D341Med (cell line): Measurements from ENCODE around the gene CBFB.
A peak's percentile ranks its signal among the peaks of the same experiment; 100 is the strongest.
"Not testable (repeated sequence)": the region's sequence is repeated elsewhere in the genome, so short reads cannot be mapped to it uniquely, and the experiment has no call there.

Experiments
- DNase-seq: peaks from one replicate; pipeline ENCODE4 v3.0.0; 2012; ENCODE audit warnings: low spot score

Gene CBFB

DNA sequence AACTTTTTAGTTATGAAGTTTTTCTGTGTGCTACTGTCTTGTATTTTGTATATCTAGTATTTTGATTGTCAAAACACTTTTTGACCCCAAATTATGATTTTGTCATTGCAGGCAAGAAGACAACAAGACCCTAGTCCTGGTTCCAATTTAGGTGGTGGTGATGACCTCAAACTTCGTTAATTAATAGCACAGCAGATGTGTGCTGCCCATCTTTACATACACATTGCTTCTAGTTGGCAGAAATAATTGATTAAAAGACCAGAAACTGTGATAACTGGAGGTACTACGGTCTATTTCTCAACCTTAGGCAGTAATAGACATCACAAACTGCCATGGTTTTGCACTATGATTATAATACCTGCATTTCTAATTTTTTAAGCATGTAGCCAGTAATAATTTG is 69.7 kb downstream of the CBFB start:
- no peak for DNase-seq

DNA sequence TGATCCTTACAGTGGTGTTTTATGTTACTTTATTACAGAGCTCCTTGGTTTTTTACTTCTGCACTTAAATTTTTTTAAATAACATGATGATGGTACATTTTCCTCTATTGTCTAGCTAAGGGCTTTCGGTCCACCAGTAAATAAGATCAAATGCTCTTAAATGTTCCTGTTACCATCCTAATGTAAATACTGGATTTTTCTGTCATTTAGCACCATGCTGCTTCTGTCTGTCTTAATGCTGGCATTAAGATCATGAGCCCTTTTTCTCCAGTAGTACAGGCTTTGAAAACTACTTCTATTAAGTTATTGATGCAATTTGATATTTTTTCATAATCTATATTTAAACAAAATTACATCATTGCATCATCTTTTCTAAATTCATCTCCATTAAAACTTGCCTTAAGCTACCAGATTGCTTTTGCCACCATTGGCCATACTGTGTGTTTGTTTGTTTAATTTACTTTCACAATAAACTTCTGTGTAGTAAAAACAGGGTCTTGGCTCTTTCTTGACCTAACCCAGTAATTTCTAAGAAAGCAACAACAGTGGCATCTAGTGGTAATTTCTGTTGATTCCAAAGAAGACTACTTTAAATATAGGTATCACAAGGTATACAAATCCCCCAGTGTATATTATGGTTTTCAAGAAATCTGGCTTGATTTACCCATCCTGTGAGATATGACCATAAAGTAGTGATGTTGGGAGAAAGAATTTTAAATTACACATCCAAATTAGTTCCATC is 71.8 kb downstream of the CBFB start:
- DNase-seq = no peak

DNA sequence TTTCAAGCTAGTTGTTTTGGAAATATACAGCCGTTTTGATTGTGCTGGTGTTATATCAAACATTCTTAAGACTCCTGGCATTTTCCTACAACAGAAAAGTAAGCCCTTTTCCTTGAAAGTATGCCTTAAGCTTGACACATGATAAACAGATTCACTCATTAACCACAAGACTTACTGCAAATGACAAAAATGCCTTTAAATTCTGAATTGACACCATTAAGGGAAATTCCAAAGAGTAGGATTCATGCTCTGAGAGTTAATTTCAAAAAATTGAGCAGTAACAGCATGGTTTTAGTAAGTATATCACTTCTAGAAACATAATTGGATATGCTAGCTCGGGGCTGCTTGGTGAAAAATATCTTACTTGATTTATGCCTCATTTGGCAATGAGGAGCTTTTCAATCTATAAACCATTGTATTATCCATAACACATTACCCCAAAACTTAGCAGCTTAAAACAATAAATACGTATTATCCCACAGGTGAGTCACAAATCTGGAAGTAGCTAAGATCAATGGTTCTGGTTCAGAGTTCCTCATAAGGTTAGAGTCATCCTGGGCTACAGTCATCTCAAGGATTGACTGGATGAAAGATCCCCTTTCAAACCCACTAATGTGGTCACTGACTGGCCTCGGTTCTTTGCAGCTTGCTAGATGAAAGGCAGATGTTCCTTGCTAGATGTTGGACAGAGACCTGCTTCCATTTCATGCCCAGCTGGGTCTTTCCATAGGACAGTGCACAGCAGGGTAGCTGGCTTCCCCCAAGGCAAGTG is 72.5 kb downstream of the CBFB start:
- DNase-seq = no peak

DNA sequence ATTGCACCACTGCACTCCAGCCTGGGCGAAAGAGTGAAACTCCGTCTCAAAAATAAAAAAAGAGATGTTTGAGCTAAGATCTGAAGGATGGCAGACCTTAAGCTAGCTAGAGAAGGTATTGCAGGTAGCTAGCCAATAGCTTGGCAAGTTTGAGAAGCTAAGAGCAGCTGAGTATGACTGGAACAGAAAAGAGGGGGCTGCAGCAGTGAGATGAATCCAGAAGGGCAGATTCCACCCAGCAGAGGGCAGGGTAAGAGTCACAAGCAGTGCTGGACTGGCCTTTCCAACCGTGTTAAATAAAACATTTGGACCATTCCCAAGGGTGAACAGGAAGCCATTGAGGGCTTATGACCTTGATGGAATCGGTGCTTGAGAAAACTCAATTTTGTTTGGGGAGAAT is 75.1 kb downstream of the CBFB start:
- DNase-seq = peak; percentile 51

DNA sequence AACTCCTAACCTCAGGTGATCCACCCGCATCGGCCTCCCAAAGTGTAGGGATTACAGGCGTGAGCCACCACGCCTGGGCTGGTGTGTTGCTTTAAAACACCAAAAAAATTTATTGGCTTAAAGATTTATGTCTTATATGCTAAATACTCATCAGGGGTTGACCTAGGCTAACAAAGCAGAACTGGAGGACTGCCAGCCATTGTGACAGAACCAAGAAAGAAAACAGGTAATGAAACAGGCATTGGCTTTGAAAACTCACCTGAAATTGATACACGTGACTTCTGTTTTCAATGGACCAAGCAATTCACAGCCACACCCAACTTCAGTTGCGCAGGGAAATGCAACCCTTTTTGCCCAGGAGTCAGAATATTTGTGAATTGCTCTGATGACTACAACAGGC is 75.9 kb downstream of the CBFB start:
- no peak for DNase-seq

DNA sequence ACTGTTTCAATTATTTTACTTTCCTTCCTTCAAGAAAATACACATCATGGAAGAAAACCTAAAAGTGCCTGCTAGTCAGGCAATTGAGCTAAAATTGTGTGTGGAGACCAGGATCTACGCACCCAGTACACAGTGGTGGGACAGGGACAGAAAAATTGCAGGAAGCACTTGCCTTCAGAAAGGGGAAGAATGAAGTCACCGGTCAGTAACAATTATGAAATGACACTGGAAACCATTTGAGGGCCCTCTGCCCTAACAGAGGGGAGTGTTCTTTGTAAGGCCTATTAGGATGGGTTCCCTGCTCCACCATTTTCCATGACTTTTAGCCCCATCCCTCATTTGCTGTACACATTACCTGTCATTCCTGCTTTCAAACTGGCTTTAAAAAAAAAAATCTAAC is 76.3 kb downstream of the CBFB start:
- DNase-seq = no peak

DNA sequence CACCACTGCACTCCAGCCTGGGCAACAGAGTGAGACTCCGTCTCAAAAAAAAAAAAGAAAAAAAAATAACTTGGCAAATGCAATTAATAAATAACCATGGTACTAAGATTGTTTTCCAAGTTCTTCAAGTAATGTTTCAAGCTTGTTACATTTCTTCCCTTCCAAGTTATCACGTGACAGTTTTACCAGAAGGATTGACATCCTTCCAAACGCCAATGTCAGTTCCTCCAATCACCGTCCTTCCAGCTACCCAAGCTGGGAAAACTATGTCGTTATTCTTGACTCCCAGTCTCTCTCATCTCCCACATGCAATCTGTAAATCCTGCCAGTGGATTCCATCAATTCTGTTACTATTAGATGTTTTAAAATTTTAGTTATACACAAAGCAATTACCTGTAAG is 76.9 kb downstream of the CBFB start:
- DNase-seq = no peak

DNA sequence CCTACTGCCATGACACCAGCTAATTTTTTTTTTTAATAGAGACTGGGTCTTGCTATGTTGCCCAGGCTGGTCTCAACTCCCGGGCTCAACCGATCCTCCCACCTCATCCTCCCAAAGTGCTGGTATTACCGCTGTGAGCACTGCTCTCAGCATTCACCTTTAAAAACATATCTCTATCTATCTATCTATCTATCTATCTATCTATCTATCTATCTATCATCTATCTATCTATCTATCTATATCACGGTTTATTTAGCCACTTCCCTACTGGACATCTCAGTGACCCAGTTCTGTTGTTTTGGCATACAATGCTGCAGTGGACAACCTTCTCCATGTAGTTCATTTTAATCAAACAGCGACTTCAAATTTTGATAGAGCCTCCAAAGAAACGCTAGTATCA is 79.5 kb downstream of the CBFB start:
- no peak for DNase-seq

DNA sequence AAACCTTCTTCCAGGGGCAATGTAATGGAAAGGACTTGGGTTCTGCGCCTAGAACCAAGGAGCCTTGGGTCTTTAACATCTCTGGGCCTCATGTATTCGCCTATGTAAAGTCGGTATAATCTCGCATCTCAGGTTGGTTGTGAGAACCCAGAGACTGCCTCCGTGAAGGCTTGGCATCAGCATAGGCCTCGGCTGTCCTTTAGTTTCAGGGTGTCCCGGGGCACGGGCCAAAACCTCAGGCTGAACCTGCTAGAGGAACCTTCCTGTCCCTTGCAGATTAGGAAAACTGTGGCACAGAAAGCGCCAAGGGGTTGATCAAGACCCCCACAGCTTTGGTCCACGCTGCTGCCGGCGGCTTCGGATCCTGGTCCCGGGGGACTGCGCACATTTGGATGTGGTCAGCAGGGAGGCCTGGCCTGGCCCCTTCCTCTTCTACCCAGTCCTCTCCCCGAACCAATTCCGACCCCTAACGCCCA is 80.0 kb downstream of the CBFB start:
- no peak for DNase-seq

DNA sequence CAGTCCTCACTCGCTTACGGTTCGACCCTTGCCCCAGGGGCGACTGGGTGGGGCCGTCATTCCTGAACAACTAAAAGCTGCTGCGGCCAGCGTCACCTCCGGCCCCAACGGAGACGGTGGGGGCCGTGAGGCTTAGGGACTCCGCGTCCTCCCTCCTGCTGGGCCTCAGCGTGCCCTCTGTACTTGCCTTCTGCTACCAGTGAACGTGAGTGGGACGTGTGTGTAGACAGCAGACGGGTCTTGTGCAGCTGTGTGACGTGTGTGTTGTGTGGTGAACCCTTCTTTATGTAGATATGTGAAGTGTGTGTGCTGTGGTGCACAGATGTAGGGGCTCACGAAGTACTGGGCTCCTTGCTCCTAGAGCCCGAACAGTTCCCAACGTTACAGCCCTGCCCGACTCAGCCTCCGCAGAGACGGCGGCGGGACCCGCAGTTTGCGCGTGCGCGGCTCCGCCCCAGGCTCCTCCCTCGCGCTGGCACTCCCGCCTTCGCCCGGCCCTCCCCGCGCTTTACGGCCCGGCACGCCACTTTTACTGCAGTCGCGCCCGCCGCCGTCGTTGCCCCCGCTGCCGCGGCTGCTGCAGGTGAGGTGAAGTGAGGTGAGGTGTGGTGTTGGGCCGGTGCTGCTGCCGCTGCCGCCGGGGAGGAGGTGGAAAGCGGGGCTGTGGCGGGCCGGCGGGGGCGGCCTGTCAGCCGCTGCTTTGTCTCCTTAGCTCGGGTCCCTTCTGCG is 80.6 kb downstream of the CBFB start, which contains the start of gene PHAF1:
Gene PHAF1, plus strand, starts transcription at position 535 of the 729 bp plus-strand sequence. CDS start 235 bp downstream, outside the sequence.
- DNase-seq = peak; percentile 100

DNA sequence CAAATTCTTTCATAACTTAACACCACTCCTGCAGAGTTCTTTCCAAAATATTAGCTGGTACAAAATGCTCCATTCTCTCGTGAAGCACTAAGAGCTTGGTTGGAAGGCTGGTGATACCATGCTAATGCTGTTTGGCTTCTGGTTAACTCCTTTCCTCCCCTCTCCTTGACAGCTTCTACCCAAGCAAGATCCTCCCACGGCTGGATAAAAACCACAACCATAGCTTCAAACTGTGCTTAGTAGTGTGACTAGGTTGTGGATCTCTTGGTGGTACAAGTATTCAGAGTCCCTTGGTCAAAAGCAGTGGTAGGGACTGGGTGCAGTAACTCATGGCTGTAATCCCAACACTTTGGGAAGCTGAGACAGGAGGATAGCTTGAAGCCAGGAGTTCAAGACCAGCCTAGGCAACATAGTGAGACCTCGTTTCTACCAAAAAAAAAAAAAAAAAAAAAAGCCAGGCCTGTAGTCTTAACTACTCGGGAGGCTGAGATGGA is 83.0 kb downstream of the CBFB start:
- no peak for DNase-seq

DNA sequence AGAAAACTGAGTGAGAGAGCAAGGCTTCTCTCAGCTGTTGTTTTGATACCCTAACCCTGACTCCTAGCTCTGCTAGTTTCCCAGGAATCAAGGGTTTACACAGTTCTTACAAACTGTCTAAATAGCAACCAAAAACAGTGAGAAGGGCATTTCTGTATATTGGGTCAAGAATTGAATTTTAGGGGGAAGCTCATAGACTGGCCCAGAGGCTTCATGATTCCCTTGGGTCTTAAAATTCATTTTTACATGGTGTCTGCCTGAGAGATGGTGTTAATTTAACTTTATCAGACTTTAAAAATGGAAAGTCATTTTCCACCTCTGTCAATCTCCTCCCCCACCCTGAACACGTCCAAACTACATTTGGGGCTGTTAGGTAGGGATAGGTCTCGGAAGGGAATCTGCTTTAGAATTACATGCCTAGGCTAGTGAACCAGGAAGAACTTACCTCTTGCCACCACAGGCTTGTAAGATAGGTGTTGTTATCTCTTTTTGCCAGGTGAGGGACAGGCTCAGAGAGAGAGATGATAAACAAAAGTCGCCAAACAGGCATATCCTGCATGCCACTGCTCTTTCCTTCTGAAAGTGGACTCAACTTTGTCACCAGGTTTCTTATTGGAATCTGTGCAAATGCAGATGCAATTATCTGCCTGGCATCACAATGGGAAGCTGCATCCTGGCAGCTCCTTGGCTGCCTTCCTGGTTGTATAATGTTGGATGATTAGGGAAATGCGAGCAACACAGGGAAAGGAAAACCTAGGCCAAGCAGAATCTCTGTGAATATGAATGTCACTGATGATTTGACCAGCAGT is 83.8 kb downstream of the CBFB start:
- no peak for DNase-seq

DNA sequence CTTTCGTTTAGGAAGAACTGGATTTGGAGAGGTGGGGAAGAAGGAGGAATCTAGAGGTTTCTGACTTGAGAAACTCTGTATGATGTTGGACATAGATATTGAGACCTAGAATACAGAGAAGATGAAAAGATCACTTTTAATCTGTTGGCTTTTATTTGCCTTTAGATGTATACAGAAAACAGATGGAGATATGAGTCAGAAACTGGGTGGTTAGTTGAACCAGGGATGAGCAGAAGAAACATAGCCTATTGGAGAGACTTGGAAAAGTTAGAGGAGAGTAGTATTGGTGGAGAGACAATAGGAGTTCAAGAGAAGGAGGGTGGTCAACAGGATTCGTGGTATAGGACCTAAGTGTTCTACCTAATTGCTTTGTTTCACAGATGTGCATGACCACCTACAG is 85.8 kb downstream of the CBFB start:
- no peak for DNase-seq

DNA sequence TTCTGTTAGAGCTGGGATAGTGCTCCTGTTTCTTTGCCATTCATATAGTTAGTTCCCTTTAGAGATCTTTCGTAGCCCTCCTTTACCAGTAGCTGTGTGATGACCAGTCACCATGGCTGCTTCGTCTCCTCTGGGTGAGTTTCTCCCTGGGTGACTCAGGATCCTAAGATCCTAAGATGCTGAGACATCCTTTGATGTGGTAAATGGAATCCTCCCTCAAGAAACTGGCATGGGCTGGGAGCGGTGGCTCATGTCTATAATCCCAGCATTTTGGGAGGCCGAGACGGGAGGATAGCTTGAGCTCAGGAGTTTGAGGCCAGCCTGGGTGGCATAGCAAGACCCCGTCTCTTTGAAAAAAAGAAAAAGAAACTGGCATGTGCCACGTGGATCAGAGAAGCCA is 86.7 kb downstream of the CBFB start:
- no peak for DNase-seq

DNA sequence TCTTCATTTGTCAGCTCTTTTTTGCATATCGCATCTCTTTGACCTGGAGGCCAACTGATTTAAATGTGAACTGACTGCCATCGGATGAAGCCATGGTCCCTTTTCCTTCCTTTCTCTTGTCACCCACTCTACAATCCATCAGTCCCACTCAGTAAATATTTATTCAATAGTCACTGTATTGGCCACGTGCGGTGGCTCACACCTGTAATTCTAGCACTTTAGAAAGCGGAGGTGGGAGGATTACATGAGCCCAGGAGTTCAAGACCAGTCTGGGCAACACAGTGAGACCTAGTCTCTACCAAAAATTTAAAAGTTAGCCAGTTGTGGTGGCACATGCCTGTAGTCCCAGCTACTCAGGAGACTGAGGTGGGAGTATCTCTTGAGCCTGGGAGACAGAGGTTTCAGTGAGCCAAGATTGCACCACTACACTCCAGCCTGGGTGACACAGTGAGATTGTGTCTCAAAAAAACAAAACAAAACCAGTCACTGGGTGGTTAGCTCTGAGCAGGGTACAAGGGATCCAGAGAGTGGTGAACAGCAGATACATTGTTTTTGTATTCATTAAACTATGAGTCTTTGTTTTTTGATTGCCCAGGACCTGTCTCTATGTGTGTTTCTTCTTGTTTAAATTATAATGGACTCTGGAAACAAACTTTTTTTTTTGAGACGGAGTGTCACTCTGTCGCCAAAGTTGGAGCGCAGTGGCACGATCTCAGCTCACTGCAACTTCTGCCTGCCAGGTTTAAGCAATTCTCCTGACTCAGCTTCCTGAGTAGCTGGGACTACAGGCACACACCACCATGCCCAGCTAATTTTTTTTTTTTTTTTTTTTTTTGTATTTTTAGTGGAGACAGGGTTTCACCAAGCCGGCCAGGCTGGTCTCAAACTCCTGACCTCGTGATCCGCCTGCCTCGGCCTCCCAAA is 87.7 kb downstream of the CBFB start:
- DNase-seq = no peak

DNA sequence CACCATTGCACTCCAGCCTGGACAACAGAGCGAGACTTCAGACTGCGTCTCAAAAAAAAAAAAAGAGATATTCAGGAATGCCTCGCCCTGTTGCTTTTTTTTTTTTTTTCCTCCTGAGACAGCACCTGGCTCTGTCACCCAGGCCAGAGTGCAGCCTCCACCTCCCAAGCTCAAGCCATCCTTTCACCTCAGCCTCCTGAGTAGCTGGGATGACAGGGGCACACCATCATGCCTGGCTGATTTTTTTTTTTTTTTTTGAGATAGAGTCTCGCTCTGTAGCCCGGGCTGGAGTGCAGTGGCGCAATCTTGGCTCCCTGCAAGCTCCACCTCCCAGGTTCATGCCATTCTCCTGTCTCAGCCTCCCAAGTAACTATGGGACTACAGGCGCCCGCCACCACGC is 88.8 kb downstream of the CBFB start:
- no peak for DNase-seq

DNA sequence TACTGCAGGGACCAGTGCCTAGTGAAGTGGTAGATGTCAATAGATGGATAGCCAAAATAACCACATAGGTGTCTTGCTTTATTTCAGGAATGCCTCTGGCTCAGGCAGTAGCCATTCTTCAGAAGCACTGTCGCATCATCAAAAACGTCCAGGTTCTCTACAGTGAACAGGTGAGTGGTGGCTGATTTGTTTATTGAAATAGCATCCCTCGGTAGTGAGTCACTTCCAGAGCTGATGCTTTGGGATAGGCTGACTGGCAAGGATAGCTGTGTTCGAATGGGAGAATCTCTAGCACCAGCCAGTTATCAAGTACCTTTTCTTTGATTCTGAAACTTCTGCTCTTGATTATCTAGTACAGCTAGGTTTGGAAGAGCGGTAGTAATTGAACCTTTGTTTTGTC is 91.1 kb downstream of the CBFB start:
- no peak for DNase-seq

DNA sequence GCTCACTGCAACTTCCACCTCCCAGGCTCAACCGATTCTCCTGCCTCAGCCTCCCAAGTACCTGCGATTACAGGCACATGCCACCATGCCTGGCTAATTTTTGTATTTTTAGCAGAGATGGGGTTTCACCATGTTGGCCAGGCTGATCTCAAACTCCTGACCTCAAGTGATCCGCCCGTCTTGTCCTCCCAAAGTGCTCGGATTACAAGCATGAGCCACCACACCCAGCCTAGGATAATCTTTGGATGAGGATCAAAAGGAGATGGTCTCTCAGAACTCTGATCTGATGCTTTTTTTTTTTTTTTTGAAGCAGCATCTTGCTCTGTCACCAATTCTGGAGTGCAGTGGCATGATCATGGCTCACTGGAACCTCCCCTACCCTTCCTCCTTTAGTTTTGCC is 93.8 kb downstream of the CBFB start:
- DNase-seq = not testable (repeated sequence)

DNA sequence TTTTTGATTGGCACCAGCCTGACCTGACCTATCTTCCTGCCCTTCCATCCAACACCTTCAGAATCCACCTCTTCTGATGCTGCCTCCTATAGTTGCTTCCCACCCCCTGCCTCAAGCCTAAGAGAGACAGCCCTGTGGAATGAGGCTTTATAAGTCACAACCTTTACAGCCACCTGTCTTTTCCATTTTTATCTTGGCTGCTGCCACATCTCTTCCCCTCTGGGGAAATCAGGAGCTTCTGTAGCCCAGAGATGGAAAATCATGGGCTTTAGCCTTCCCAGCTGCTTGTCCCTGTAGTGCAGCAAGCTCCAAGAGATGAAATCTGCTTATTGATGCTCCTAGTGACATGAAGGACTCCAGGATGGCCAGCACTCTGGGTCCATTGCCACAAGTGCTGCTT is 99.5 kb downstream of the CBFB start:
- DNase-seq = no peak

DNA sequence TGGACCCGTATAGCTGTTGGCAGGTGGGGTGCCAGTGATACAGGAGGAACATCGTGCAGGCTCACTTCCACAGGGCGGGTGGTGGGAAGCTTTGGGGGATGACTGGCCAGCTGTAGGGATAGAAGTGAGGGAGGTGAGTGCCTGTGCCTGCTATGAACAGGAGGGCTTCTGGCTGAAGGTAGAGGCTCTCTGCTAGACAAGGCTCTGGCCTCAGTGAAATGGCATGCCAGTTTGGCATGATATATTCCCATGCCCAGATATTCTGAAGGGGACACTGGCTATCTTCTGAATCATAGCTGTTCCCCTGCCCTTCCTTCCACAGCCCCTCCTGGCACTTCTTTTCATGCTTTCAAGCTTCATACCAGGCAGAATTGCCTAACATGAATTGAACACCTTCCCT is 99.9 kb downstream of the CBFB start:
- no peak for DNase-seq

DNA sequence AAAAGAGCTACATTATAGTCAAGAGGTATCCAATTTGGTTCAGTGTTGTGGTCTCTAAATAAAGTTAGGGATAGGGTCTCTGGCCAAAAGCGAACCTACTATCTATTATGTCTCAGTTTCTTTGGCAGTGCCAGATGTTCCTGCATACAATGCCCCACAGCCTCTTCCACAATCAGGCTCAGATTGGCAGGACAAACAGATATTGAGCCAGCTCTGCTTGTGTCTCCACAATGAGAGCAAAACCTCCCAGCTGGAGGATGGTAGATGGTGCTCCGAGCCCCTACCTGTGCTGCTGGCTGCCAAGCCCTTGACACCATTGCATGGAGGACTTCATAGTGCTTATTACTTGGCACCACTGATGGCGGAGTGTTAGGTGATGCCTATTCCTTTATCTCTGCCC is 100.5 kb downstream of the CBFB start:
- no peak for DNase-seq
